Neural cell (in vitro differentiated cells): Measurements from ENCODE around the gene TBC1D5. TPM values are rescaled to one million over a fixed set of nuclear protein-coding genes. Genes with fewer than 3 reads are reported as not detected.

Source experiments
- H2AFZ ChIP-seq: fragments of 200-600, 300-800 bp; sonication (generic), shearing (Covaris generic); 2 replicates; pipeline ENCODE4 v1.6.0; 2014; ENCODE audit warnings: low read depth, mild to moderate bottlenecking, antibody characterized with exemption, low read length, moderate library complexity
- H3F3A ChIP-seq: fragments of 200-600 bp; shearing (Covaris generic); 2 replicates; pipeline ENCODE4 v1.6.1; 2016; ENCODE audit warnings: mild to moderate bottlenecking, moderate library complexity, mixed read lengths, antibody characterized with exemption, low read length; ENCODE audit not compliant: insufficient read depth, poor library complexity, severe bottlenecking
- H3K27ac ChIP-seq: fragments of 200-600, 300-800 bp; sonication (generic), shearing (Covaris generic); 2 replicates; pipeline ENCODE4 v1.5.1; 2014; ENCODE audit warnings: mild to moderate bottlenecking, low read length, moderate library complexity
- H3K27me3 ChIP-seq: fragments of 300-800, 200-600 bp; sonication (generic), shearing (Covaris generic); 2 replicates; pipeline ENCODE4 v1.6.0; 2014; ENCODE audit warnings: mild to moderate bottlenecking, low read depth, low read length, moderate library complexity; ENCODE audit not compliant: insufficient read depth
- H3K36me3 ChIP-seq: fragments of 300-800, 200-600 bp; sonication (generic), shearing (Covaris generic); 2 replicates; pipeline ENCODE4 v1.5.1; 2014; ENCODE audit warnings: mild to moderate bottlenecking, antibody characterized with exemption, low read length, moderate library complexity; ENCODE audit not compliant: insufficient read depth
- H3K4me2 ChIP-seq: fragments of 300-800, 200-600 bp; sonication (generic), shearing (Covaris generic); 2 replicates; pipeline ENCODE4 v1.6.0; 2014; ENCODE audit warnings: mild to moderate bottlenecking, low read length
- H3K4me3 ChIP-seq: fragments of 300-800, 200-600 bp; sonication (generic), shearing (Covaris generic); 2 replicates; pipeline ENCODE4 v1.5.1; 2014; ENCODE audit warnings: mild to moderate bottlenecking, low read length, moderate library complexity
- H3K79me2 ChIP-seq: fragments of 200-600 bp; shearing (Covaris generic); replicated peaks from 2 replicates; pipeline ENCODE4 v1.6.0; 2014; ENCODE audit warnings: mild to moderate bottlenecking, low read length, moderate library complexity; ENCODE audit not compliant: insufficient read depth
- H3K9ac ChIP-seq: fragments of 300-800, 200-600 bp; sonication (generic), shearing (Covaris generic); 2 replicates; pipeline ENCODE4 v1.6.1; 2016; ENCODE audit warnings: mild to moderate bottlenecking, low read length, mixed read lengths
- H3K9me2 ChIP-seq: fragments of 200-600 bp; shearing (Covaris generic); 2 replicates; pipeline ENCODE4 v1.6.1; 2016; ENCODE audit warnings: mild to moderate bottlenecking, low read length, mixed read lengths; ENCODE audit not compliant: insufficient read depth
- H3K9me3 ChIP-seq: fragments of 200-600, 300-800 bp; sonication (generic), shearing (Covaris generic); 2 replicates; pipeline ENCODE4 v1.6.1; 2016; ENCODE audit warnings: mild to moderate bottlenecking, mixed run types, low read length, moderate library complexity, mixed read lengths
- H4K20me1 ChIP-seq: fragments of 200-600 bp; shearing (Covaris generic); 2 replicates; pipeline ENCODE4 v1.6.1; 2016; ENCODE audit warnings: mild to moderate bottlenecking, mixed run types; ENCODE audit not compliant: insufficient read depth
- CTCF ChIP-seq: fragments of 450-650 bp; IDR thresholded peaks from 2 replicates; pipeline ENCODE4 v1.5.1; 2014; ENCODE audit warnings: antibody characterized with exemption, mild to moderate bottlenecking, moderate library complexity; ENCODE audit not compliant: poor library complexity, severe bottlenecking
- EP300 ChIP-seq: fragments of 450-650 bp; conservative IDR thresholded peaks from 2 replicates; pipeline ENCODE4 v1.6.1; 2014; ENCODE audit warnings: antibody characterized with exemption, mild to moderate bottlenecking, moderate library complexity; ENCODE audit not compliant: poor library complexity, severe bottlenecking
- EZH2 ChIP-seq: fragments of 200-600, 300-800 bp; shearing (Covaris generic), sonication (generic); IDR thresholded peaks from 2 replicates; pipeline ENCODE4 v1.6.1; 2014; ENCODE audit warnings: antibody characterized with exemption, low read length, borderline replicate concordance, mild to moderate bottlenecking; ENCODE audit not compliant: insufficient read depth, poor library complexity, severe bottlenecking
- MXI1 ChIP-seq: fragments of 450-650 bp; conservative IDR thresholded peaks from 2 replicates; pipeline ENCODE4 v1.6.1; 2014; ENCODE audit warnings: antibody characterized with exemption, mild to moderate bottlenecking; ENCODE audit not compliant: poor library complexity, severe bottlenecking
- POLR2AphosphoS5 ChIP-seq: IDR thresholded peaks from 2 replicates; pipeline ENCODE4 v1.6.1; 2012
- RAD21 ChIP-seq: fragments of 450-650 bp; conservative IDR thresholded peaks from 2 replicates; pipeline ENCODE4 v1.6.1; 2014; ENCODE audit warnings: antibody characterized with exemption, mild to moderate bottlenecking, moderate library complexity
- SMC3 ChIP-seq: fragments of 450-650 bp; conservative IDR thresholded peaks from 2 replicates; pipeline ENCODE4 v1.6.1; 2014; ENCODE audit warnings: antibody characterized with exemption, mild to moderate bottlenecking, moderate library complexity; ENCODE audit not compliant: poor library complexity
- TAF1 ChIP-seq: IDR thresholded peaks from 2 replicates; pipeline ENCODE4 v1.6.1; 2012; ENCODE audit warnings: low read depth
- polyA plus RNA-seq: library from polyadenylated mRNA; depleted of rRNA; stranded (reverse); fragments of >200 nt; gene quantifications from 2 replicates; pipeline ENCODE4 v1.2.3, GENCODE V29; 2014
- TF ChIP-seq, protein P1 (sequence below): IDR thresholded peaks from 2 replicates; pipeline ENCODE4 v1.6.1; 2012; ENCODE audit warnings: borderline replicate concordance

TBC1D5 gene
- polyA plus RNA-seq, 1 donor from 2014 or later = 28.3 TPM

GRCh38 chr3:17573396-17573795 is 169.0 kb downstream of the TBC1D5 start:
- H3K9me2 ChIP-seq = no peaks in the 10 kb centered on the region
- H3K79me2 ChIP-seq = no peaks in the 10 kb centered on the region
- no peaks in the 10 kb centered on the region for H4K20me1 ChIP-seq

GRCh38 chr3:17571686-17572085 is 170.7 kb downstream of the TBC1D5 start:
- Histone ChIP-seq H3K36me3 (no peaks in the 10 kb centered on the region), H4K20me1 (no peaks in the 10 kb centered on the region)

More at GRCh38 chr3:17573396-17573795, 169.0 kb downstream of the TBC1D5 start:
- Histone ChIP-seq H3K27me3 (no peaks in the 10 kb centered on the region), H3F3A (no peaks in the 10 kb centered on the region), H3K9me3 (no peaks in the 10 kb centered on the region), H2AFZ (no peak overlapping the region), H3K36me3 (no peaks in the 10 kb centered on the region), H3K4me3 (no peak overlapping the region), H3K27ac (no peak overlapping the region), H3K4me2 (no peak overlapping the region), H3K9ac (no peak overlapping the region)
- TF ChIP-seq EZH2 (no peak), CTCF (no peak), EP300 (no peak), RAD21 (no peak), MXI1 (no peak), POLR2AphosphoS5 (no peak), TAF1 (no peak), SMC3 (no peak)
- TF ChIP-seq, protein P1, sequence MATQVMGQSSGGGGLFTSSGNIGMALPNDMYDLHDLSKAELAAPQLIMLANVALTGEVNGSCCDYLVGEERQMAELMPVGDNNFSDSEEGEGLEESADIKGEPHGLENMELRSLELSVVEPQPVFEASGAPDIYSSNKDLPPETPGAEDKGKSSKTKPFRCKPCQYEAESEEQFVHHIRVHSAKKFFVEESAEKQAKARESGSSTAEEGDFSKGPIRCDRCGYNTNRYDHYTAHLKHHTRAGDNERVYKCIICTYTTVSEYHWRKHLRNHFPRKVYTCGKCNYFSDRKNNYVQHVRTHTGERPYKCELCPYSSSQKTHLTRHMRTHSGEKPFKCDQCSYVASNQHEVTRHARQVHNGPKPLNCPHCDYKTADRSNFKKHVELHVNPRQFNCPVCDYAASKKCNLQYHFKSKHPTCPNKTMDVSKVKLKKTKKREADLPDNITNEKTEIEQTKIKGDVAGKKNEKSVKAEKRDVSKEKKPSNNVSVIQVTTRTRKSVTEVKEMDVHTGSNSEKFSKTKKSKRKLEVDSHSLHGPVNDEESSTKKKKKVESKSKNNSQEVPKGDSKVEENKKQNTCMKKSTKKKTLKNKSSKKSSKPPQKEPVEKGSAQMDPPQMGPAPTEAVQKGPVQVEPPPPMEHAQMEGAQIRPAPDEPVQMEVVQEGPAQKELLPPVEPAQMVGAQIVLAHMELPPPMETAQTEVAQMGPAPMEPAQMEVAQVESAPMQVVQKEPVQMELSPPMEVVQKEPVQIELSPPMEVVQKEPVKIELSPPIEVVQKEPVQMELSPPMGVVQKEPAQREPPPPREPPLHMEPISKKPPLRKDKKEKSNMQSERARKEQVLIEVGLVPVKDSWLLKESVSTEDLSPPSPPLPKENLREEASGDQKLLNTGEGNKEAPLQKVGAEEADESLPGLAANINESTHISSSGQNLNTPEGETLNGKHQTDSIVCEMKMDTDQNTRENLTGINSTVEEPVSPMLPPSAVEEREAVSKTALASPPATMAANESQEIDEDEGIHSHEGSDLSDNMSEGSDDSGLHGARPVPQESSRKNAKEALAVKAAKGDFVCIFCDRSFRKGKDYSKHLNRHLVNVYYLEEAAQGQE = no peak

More at GRCh38 chr3:17571686-17572085, 170.7 kb downstream of the TBC1D5 start:
- Histone ChIP-seq H3K4me3 (no peak overlapping the region), H3K27ac (no peak overlapping the region), H3K9me2 (no peaks in the 10 kb centered on the region), H3F3A (no peaks in the 10 kb centered on the region), H3K9ac (no peak overlapping the region), H3K27me3 (no peaks in the 10 kb centered on the region), H3K9me3 (no peaks in the 10 kb centered on the region), H2AFZ (no peak overlapping the region), H3K4me2 (no peak overlapping the region), H3K79me2 (no peaks in the 10 kb centered on the region)
- no peak for TF ChIP-seq SMC3
- TF ChIP-seq EZH2 = no peak
- no peak for TF ChIP-seq EP300
- no peak for TF ChIP-seq MXI1
- no peak for TF ChIP-seq RAD21
- TF ChIP-seq, protein P1 = no peak
- no peak for TF ChIP-seq CTCF
- TF ChIP-seq POLR2AphosphoS5 = no peak
- no peak for TF ChIP-seq TAF1
